GM23338 (cell line): Measurements from ENCODE around the gene KLF11. TPM values are rescaled to one million over a fixed set of nuclear protein-coding genes. Genes with fewer than 3 reads are reported as not detected.

ENCODE experiments used
- ATAC-seq: fragments of 200-7000 bp; cut with Tn5 transposase; 3 replicates; pipeline ENCODE4 v1.9.1; 2020
- DNase-seq: peaks from one replicate; pipeline ENCODE4 v3.0.0-alpha.2; 2015; ENCODE audit warnings: low spot score
- H2AFZ ChIP-seq: fragments of 200-600 bp; sonication (generic); 2 replicates; pipeline ENCODE4 v1.8.0; 2016; ENCODE audit warnings: antibody characterized with exemption, mild to moderate bottlenecking, moderate library complexity
- H3F3A ChIP-seq: fragments of 200-600 bp; sonication (generic); replicated peaks from 2 replicates; pipeline ENCODE4 v1.8.0; 2017; ENCODE audit warnings: antibody characterized with exemption, mixed run types, low read depth
- H3K27ac ChIP-seq: fragments of 200-600 bp; sonication (generic); 2 replicates; pipeline ENCODE4 v1.6.1; 2016; ENCODE audit warnings: low read depth
- H3K27me3 ChIP-seq: fragments of 200-600 bp; sonication (generic); 2 replicates; pipeline ENCODE4 v1.8.0; 2016; ENCODE audit warnings: mild to moderate bottlenecking, mixed run types, moderate library complexity; ENCODE audit not compliant: insufficient read depth
- H3K36me3 ChIP-seq: fragments of 200-600 bp; sonication (generic); 2 replicates; pipeline ENCODE4 v1.8.0; 2016; ENCODE audit warnings: mild to moderate bottlenecking; ENCODE audit not compliant: insufficient read depth
- H3K4me1 ChIP-seq: fragments of 200-600 bp; sonication (generic); 2 replicates; pipeline ENCODE4 v1.8.0; 2016; ENCODE audit warnings: mild to moderate bottlenecking, moderate library complexity; ENCODE audit not compliant: insufficient read depth
- H3K4me2 ChIP-seq: fragments of 200-600 bp; sonication (generic); 2 replicates; pipeline ENCODE4 v1.7.1; 2017; ENCODE audit warnings: mixed run types
- H3K4me3 ChIP-seq: fragments of 200-600 bp; sonication (generic); 2 replicates; pipeline ENCODE4 v1.6.1; 2016; ENCODE audit warnings: mixed run types
- H3K79me2 ChIP-seq: fragments of 200-600 bp; sonication (generic); replicated peaks from 2 replicates; pipeline ENCODE4 v1.8.0; 2017; ENCODE audit warnings: mild to moderate bottlenecking; ENCODE audit not compliant: insufficient read depth
- H3K9me2 ChIP-seq: fragments of 200-600 bp; sonication (generic); 2 replicates; pipeline ENCODE4 v1.8.0; 2017; ENCODE audit not compliant: insufficient read depth
- H4K20me1 ChIP-seq: fragments of 200-600 bp; sonication (generic); replicated peaks from 2 replicates; pipeline ENCODE4 v1.8.0; 2017; ENCODE audit warnings: mild to moderate bottlenecking; ENCODE audit not compliant: insufficient read depth
- H3K27ac Mint-ChIP-seq: 2 replicates; pipeline ENCODE4 v1.8.0; 2020; ENCODE audit warnings: inconsistent platforms, mild to moderate bottlenecking, moderate library complexity, mixed read lengths
- H3K27me3 Mint-ChIP-seq: 3 replicates; pipeline ENCODE4 v1.8.0; 2022; ENCODE audit warnings: low read depth, mild to moderate bottlenecking, moderate library complexity, mixed read lengths, inconsistent platforms; ENCODE audit not compliant: insufficient read depth, poor library complexity
- H3K36me3 Mint-ChIP-seq: 3 replicates; pipeline ENCODE4 v1.8.0; 2021; ENCODE audit warnings: low read depth, mild to moderate bottlenecking, inconsistent platforms, moderate library complexity, mixed read lengths
- H3K4me1 Mint-ChIP-seq: 3 replicates; pipeline ENCODE4 v1.8.0; 2020; ENCODE audit warnings: mild to moderate bottlenecking, inconsistent platforms, mixed read lengths
- H3K4me3 Mint-ChIP-seq: 3 replicates; pipeline ENCODE4 v1.8.0; 2021; ENCODE audit warnings: moderate library complexity, mild to moderate bottlenecking, inconsistent platforms, mixed read lengths
- H3K9me3 Mint-ChIP-seq: 3 replicates; pipeline ENCODE4 v1.8.0; 2020; ENCODE audit warnings: moderate library complexity, mild to moderate bottlenecking, inconsistent platforms, mixed read lengths
- CREB1 ChIP-seq: fragments of 250-450 bp; sonication (Bioruptor Pico); IDR thresholded peaks from 2 replicates; pipeline ENCODE4 v1.5.0; 2020; ENCODE audit warnings: low read depth, mild to moderate bottlenecking, moderate library complexity
- EZH2phosphoT487 ChIP-seq: fragments of 200-600 bp; sonication (generic); IDR thresholded peaks from one replicate; pipeline ENCODE4 v1.8.1; 2018; ENCODE audit warnings: antibody characterized with exemption; ENCODE audit not compliant: unreplicated experiment
- NANOG ChIP-seq: IDR thresholded peaks from 2 replicates; pipeline ENCODE4 v1.6.1; 2016; ENCODE audit warnings: antibody characterized with exemption, borderline replicate concordance
- STAT1 ChIP-seq: IDR thresholded peaks from one replicate; pipeline ENCODE4 v1.6.1; 2016; ENCODE audit warnings: antibody characterized with exemption; ENCODE audit not compliant: unreplicated experiment
- polyA plus RNA-seq: library from polyadenylated mRNA; unstranded; fragments of >200 nt; fragmentation: Nextera tagmentation; extraction: Ambion mirVana; gene quantifications from 2 replicates; pipeline ENCODE4 v1.2.1, GENCODE V29; 2016
- total RNA-seq: library from RNA; depleted of rRNA; stranded (reverse); fragments of >200 nt; shearing (Covaris generic); gene quantifications from 2 replicates; pipeline ENCODE4 v1.2.3, GENCODE V29; 2014
- TF ChIP-seq, protein P1 (sequence below): fragments of 250-450 bp; sonication (Bioruptor Pico); IDR thresholded peaks from 2 replicates; pipeline ENCODE4 v1.5.0; 2020; ENCODE audit warnings: mild to moderate bottlenecking, moderate library complexity
- TF ChIP-seq, protein P2 (sequence below): IDR thresholded peaks from 2 replicates; pipeline ENCODE4 v1.6.1; 2016; ENCODE audit warnings: antibody characterized with exemption
- TF ChIP-seq, protein P3 (sequence below): IDR thresholded peaks from one replicate; pipeline ENCODE4 v1.6.1; 2018; ENCODE audit warnings: antibody characterized with exemption; ENCODE audit not compliant: unreplicated experiment

KLF11 gene
- total and polyA plus RNA-seq, 2 experiments from 2014 or later, result 1.4 to 5.6 TPM

DNA sequence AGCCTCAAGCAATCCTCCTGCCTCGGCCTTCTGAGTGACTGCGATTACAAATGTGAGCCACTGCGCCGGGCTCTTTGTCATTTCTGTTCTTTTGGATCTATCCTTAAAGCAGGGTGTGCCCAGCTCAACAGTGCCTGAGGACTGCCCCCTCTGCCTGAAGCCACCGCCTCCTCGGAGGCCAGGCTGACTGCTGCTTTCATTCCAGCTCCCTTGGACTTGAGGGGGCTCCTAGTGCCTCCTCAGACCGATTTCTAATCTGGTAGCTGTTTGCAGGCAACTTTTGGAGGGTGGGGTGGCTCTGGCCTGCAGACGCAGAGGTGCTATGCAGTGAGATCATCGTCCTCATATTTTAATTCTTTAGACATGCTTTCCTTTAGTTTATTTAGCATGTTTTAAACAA, 35.9 kb upstream of the KLF11 start:
- no peak for TF ChIP-seq STAT1
- no peak for TF ChIP-seq EZH2phosphoT487
- TF ChIP-seq, protein P1, sequence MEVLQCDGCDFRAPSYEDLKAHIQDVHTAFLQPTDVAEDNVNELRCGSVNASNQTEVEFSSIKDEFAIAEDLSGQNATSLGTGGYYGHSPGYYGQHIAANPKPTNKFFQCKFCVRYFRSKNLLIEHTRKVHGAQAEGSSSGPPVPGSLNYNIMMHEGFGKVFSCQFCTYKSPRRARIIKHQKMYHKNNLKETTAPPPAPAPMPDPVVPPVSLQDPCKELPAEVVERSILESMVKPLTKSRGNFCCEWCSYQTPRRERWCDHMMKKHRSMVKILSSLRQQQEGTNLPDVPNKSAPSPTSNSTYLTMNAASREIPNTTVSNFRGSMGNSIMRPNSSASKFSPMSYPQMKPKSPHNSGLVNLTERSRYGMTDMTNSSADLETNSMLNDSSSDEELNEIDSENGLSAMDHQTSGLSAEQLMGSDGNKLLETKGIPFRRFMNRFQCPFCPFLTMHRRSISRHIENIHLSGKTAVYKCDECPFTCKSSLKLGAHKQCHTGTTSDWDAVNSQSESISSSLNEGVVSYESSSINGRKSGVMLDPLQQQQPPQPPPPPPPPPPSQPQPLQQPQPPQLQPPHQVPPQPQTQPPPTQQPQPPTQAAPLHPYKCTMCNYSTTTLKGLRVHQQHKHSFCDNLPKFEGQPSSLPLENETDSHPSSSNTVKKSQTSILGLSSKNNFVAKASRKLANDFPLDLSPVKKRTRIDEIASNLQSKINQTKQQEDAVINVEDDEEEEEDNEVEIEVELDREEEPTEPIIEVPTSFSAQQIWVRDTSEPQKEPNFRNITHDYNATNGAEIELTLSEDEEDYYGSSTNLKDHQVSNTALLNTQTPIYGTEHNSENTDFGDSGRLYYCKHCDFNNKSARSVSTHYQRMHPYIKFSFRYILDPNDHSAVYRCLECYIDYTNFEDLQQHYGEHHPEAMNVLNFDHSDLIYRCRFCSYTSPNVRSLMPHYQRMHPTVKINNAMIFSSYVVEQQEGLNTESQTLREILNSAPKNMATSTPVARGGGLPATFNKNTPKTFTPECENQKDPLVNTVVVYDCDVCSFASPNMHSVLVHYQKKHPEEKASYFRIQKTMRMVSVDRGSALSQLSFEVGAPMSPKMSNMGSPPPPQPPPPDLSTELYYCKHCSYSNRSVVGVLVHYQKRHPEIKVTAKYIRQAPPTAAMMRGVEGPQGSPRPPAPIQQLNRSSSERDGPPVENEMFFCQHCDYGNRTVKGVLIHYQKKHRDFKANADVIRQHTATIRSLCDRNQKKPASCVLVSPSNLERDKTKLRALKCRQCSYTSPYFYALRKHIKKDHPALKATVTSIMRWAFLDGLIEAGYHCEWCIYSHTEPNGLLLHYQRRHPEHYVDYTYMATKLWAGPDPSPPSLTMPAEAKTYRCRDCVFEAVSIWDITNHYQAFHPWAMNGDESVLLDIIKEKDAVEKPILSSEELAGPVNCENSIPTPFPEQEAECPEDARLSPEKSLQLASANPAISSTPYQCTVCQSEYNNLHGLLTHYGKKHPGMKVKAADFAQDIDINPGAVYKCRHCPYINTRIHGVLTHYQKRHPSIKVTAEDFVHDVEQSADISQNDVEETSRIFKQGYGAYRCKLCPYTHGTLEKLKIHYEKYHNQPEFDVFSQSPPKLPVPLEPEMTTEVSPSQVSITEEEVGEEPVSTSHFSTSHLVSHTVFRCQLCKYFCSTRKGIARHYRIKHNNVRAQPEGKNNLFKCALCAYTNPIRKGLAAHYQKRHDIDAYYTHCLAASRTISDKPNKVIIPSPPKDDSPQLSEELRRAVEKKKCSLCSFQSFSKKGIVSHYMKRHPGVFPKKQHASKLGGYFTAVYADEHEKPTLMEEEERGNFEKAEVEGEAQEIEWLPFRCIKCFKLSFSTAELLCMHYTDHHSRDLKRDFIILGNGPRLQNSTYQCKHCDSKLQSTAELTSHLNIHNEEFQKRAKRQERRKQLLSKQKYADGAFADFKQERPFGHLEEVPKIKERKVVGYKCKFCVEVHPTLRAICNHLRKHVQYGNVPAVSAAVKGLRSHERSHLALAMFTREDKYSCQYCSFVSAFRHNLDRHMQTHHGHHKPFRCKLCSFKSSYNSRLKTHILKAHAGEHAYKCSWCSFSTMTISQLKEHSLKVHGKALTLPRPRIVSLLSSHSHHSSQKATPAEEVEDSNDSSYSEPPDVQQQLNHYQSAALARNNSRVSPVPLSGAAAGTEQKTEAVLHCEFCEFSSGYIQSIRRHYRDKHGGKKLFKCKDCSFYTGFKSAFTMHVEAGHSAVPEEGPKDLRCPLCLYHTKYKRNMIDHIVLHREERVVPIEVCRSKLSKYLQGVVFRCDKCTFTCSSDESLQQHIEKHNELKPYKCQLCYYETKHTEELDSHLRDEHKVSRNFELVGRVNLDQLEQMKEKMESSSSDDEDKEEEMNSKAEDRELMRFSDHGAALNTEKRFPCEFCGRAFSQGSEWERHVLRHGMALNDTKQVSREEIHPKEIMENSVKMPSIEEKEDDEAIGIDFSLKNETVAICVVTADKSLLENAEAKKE (CRISPR knock-in tag), result no peak
- TF ChIP-seq, protein P2, sequence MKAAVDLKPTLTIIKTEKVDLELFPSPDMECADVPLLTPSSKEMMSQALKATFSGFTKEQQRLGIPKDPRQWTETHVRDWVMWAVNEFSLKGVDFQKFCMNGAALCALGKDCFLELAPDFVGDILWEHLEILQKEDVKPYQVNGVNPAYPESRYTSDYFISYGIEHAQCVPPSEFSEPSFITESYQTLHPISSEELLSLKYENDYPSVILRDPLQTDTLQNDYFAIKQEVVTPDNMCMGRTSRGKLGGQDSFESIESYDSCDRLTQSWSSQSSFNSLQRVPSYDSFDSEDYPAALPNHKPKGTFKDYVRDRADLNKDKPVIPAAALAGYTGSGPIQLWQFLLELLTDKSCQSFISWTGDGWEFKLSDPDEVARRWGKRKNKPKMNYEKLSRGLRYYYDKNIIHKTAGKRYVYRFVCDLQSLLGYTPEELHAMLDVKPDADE, result no peak
- no peak for TF ChIP-seq CREB1 (CRISPR knock-in tag)
- no peak for TF ChIP-seq NANOG
- TF ChIP-seq, protein P3, sequence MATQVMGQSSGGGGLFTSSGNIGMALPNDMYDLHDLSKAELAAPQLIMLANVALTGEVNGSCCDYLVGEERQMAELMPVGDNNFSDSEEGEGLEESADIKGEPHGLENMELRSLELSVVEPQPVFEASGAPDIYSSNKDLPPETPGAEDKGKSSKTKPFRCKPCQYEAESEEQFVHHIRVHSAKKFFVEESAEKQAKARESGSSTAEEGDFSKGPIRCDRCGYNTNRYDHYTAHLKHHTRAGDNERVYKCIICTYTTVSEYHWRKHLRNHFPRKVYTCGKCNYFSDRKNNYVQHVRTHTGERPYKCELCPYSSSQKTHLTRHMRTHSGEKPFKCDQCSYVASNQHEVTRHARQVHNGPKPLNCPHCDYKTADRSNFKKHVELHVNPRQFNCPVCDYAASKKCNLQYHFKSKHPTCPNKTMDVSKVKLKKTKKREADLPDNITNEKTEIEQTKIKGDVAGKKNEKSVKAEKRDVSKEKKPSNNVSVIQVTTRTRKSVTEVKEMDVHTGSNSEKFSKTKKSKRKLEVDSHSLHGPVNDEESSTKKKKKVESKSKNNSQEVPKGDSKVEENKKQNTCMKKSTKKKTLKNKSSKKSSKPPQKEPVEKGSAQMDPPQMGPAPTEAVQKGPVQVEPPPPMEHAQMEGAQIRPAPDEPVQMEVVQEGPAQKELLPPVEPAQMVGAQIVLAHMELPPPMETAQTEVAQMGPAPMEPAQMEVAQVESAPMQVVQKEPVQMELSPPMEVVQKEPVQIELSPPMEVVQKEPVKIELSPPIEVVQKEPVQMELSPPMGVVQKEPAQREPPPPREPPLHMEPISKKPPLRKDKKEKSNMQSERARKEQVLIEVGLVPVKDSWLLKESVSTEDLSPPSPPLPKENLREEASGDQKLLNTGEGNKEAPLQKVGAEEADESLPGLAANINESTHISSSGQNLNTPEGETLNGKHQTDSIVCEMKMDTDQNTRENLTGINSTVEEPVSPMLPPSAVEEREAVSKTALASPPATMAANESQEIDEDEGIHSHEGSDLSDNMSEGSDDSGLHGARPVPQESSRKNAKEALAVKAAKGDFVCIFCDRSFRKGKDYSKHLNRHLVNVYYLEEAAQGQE, result no peak
- no peaks in the 10 kb centered on the region for H3K4me1 ChIP-seq
- ATAC-seq, result no peak
- Mint-ChIP-seq H3K4me3 (no peak overlapping the region), H3K36me3 (no peaks in the 10 kb centered on the region), H3K9me3 (peaks cover 6% of the 10 kb centered on the region; the same call in 1 of the 3 replicates), H3K27me3 (peaks cover 12% of the 10 kb centered on the region), H3K4me1 (peaks cover 3% of the 10 kb centered on the region; the same call in 1 of the 3 replicates), H3K27ac (no peak overlapping the region)
- no peaks in the 10 kb centered on the region for H3K27me3 ChIP-seq
- no peaks in the 10 kb centered on the region for H3F3A ChIP-seq
- H4K20me1 ChIP-seq, result no peaks in the 10 kb centered on the region
- H3K36me3 ChIP-seq, result no peaks in the 10 kb centered on the region
- no peak overlapping the region for H3K27ac ChIP-seq
- no peak for DNase-seq
- H3K79me2 ChIP-seq, result no peaks in the 10 kb centered on the region
- H3K4me2 ChIP-seq, result no peak overlapping the region
- no peaks in the 10 kb centered on the region for H3K9me2 ChIP-seq
- no peak overlapping the region for H3K4me3 ChIP-seq
- no peak overlapping the region for H2AFZ ChIP-seq
